Esophagus muscularis mucosa (tissue), 3 donors: ENCODE results near the gene BTBD9.

Experiments used
- CTCF ChIP-seq, 3 experiments: fragments of 200-600 bp in 2 of 3; fragments of 450-650 bp in 1 of 3; sonication (generic) in 2 of 3; IDR thresholded peaks; one replicate each; pipeline ENCODE4 v1.5.1; 2017 to 2019; ENCODE audit warnings: antibody characterized with exemption in 3 of 3, mild to moderate bottlenecking in 2 of 3, moderate library complexity in 1 of 3
- POLR2A ChIP-seq: fragments of 450-650 bp; IDR thresholded peaks from one replicate; pipeline ENCODE4 v1.6.1; 2017; ENCODE audit warnings: antibody characterized with exemption, moderate library complexity, mild to moderate bottlenecking, low read depth

- TF ChIP-seq CTCF (IDR thresholded peaks at IDR 0.05) (no peak), POLR2A (no peak)
These were observed 275.6 kb downstream of the BTBD9 start for GRCh38 chr6:38364127-38364526.
